CD4-positive, alpha-beta T cell treated with Interleukin-6 at 100 ng/mL for 8 hours (primary cell): Measurements from ENCODE around the gene LGR5.
"Not testable (repeated sequence)": the region's sequence is repeated elsewhere in the genome, so short reads cannot be mapped to it uniquely, and the experiment has no call there.

Experiments
- DNase-seq: peaks from one replicate; pipeline ENCODE4 v3.0.0-alpha.2; 2020; ENCODE audit warnings: mixed read lengths, low spot score

The LGR5 gene

DNA sequence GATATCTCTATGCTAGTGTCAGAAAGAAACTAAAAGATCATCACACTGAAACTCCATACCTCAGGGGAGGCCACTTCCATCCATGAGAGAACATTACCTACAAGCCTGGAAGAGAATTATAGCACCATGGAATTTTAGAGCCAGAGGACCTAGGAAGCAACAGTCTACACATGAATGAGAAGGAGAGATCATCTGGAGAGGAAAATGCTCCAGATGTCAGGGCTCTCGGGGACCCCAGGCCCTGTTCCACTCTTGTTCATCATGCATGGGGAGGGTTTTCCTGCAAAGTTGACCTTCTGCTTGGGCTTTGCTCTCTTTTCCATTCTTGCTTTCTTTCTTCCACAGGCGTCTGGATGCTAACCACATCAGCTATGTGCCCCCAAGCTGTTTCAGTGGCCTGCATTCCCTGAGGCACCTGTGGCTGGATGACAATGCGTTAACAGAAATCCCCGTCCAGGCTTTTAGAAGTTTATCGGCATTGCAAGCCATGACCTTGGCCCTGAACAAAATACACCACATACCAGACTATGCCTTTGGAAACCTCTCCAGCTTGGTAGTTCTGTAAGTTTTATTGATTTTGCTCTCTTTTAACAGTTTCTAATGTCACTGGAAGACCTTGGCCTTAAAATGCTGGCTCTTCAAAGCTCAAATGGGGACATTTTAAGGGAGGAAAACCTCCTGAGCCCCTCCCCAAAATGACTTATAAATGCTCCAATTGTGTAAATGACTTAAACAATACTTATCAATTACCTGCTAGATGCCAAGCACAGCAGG, 113.3 kb downstream of the LGR5 start:
- no peak for DNase-seq

DNA sequence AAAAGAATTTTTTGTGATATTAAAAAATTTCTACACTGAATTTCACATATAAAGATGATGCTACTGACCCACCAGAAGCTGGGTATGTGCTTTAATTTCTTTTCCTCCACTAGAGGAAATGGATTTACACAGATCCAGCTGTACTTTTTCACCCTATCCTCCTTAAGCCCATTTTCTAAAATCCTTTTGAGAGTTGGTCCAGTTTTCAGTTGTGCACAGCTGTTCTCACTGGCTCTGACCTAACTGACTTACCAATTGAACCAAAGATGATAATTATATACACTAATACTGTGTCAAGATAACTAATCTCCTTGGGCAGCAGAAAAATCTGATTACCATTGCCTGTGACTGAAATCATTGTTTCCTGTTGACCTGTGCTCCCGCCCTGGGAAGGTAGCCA, 115.6 kb downstream of the LGR5 start:
- no peak for DNase-seq

GRCh38 chr12:71555789-71556188, 116.2 kb downstream of the LGR5 start:
- not testable (repeated sequence) for DNase-seq

DNA sequence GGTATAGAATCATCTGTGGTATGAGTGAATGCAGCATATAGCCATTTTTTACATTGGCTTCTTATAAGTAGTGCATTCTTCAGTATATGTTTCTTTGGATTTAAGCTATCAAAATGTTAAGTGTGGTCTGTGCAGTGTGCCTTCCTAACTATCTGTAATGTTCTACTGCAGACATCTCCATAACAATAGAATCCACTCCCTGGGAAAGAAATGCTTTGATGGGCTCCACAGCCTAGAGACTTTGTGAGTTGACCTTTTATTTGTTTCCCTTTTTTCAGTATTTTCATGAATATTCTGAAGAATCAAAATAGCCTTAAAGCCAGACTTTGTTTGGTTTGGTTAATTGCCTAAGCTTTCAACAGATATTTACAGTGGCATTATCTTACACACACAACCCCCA, 116.8 kb downstream of the LGR5 start:
- no peak for DNase-seq

GRCh38 chr12:71556875-71557274, 117.3 kb downstream of the LGR5 start:
- DNase-seq: no peak

GRCh38 chr12:71558445-71558844, 118.8 kb downstream of the LGR5 start:
- no peak for DNase-seq

- DNase-seq: no peak
Measured at GRCh38 chr12:71562676-71563595, 123.3 kb downstream of the LGR5 start.

- DNase-seq: no peak
Measured at GRCh38 chr12:71565535-71565934, 125.9 kb downstream of the LGR5 start.

DNA sequence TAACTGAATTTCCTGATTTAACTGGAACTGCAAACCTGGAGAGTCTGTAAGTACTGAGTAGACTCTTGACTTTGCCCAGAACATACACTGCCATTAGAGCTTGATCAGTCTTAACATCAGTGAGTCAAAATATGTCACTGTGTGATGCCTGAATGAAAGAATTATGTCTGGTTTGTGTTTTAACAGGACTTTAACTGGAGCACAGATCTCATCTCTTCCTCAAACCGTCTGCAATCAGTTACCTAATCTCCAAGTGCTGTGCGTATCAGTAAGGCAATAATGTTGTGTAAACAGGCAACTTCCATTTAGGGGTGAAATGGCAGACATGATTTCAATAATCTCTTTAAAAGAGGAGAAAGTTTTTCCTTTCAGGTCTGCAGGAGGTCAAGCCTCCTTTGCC, 127.1 kb downstream of the LGR5 start:
- DNase-seq: no peak

DNA sequence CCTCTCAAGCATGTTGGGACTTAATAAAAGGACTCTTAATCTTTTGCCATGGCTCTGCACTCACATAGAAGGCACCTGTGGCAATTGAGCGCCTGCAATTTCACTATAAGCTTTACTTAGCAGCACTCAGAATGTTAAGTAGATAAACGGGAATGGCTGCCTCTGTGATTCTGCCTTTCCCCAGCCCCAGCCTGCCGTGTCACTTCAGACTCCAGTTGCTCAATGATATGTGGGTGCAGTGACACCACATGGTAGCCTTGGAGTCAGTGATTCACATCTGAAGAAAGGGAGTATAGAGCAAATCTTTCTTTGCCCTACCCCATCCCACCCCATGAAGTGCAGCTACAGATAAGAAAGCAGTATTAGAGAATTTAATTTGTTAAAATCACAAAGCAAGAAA, 127.9 kb downstream of the LGR5 start:
- DNase-seq: no peak

DNA sequence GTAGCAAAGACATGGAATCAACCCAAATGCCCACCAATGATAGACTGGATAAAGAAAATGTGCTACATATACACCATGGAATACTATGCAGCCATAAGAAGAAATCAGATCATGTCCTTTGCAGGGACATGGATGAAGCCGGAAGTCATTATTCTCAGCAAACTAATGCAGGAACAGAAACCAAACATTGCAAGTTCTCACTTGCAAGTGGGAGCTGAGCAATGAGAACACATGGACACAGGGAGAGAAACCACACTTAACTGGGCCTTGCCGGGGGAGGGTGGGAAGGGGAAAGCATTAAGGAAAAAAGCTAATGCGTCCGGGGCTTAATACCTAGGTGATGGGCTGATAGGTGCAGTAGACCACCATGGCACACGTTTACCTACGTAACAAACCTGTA, 130.3 kb downstream of the LGR5 start:
- not testable (repeated sequence) for DNase-seq

GRCh38 chr12:71576496-71576895, 136.9 kb downstream of the LGR5 start:
- DNase-seq: no peak

DNA sequence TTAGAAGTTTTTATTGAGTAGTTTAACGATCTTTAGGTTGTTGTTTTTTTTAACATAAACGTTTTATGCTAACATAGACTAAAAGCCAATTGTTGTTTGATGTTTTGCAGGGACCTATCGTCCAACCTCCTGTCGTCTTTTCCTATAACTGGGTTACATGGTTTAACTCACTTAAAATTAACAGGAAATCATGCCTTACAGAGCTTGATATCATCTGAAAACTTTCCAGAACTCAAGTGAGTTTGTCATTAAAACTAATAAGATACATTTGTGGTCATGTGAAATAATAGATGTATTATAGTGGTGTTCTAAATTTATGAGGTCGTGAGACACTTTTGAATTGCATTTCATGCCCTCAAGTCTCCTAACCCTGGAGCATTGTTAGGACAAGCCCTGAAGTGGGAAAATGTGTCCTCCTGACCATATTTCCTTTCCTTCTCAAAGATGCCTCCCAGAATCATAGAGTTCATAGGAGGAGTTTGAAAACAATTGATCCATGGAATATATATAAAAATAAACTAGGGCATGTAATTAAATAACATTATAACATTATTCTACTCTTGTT, 139.2 kb downstream of the LGR5 start:
- DNase-seq: no peak

DNA sequence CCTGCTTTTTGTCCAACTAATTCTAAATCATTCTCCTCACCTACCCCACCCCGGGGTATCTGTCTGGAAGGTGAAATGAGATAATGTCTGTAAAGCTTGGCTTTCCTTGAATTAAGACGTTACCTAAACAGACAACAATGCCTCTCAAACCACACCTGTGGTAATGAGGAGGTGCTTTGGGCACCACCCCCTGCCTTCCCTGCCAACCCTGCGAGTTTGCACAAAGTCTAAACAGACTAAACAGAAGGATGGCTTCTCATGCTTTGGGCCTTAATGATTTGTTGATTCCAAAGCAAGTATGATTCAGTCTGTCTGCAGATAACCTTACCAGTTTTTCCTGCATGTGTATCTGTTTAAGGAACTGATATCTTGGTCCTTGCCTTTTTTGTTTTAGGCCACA, 141.6 kb downstream of the LGR5 start:
- no peak for DNase-seq

- no peak for DNase-seq
Measured at GRCh38 chr12:71582925-71583324, 143.3 kb downstream of the LGR5 start.

DNA sequence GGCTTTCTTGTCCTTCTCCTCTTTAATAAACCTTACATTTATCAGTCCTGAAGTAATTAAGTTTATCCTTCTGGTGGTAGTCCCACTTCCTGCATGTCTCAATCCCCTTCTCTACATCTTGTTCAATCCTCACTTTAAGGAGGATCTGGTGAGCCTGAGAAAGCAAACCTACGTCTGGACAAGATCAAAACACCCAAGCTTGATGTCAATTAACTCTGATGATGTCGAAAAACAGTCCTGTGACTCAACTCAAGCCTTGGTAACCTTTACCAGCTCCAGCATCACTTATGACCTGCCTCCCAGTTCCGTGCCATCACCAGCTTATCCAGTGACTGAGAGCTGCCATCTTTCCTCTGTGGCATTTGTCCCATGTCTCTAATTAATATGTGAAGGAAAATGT, 144.8 kb downstream of the LGR5 start:
- DNase-seq: no peak

DNA sequence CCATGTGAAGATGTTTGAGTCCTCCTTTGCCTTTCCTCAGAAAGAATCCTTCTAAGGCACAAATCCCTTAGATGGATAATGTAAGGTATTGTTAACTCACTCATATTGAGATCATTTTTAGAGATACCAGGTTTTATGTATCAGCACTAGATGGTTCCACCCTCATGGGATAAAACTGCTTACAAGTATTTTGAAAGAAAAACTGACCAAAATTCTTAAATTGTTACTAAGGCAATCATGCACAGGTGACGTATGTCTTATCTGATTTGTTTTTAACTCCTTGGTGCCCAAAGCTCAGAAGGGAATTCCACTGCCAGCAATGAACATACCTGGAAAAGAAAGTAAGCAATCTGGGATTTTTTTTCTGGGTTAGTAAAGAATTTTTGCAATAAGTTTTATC, 145.6 kb downstream of the LGR5 start:
- DNase-seq: no peak

DNA sequence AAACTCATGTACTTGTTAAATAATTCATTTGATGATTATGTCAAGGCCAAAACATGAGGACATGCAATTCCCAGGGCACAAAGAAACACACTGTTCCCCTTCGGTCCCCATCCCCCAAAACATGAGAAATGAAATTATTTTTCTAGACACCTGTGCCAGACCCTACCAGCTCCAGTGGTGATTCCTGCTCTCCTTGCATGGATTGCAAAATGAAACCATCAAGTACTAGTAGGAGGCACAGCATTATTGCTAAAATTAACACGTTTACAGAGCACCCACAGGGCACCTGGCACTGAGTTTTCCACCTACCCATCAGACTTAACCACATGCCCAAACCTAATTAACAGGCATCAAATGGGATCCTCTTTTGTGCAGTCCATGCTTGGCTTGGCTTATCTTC, 147.4 kb downstream of the LGR5 start:
- DNase-seq: no peak

DNA sequence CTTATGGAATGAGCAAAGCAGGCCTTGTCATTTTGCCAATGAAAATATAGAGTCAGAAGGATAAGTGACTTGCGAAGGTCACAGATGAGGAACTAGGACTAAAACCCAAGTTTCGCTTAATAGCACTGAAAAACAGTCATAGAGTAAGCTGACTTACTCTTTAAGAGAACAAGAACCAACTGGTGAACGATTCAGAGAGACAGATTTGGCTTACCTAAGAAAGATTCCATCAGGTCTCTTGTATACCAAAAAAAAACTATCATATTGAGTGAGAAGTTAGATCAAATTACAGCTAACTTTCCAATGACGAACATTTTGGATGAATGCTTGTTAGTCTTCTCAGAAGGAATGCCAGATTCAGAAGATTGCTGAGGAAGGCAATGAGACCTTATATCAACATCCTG, 149.9 kb downstream of the LGR5 start:
- no peak for DNase-seq

- no peak for DNase-seq
Measured at GRCh38 chr12:71591601-71592000, 152.0 kb downstream of the LGR5 start.

GRCh38 chr12:71592841-71593240, 153.2 kb downstream of the LGR5 start:
- no peak for DNase-seq

- DNase-seq: no peak
Measured at GRCh38 chr12:71594214-71594948, 154.8 kb downstream of the LGR5 start.
